ENCODE measurements around the gene ASS1.

The ASS1 gene

DNA sequence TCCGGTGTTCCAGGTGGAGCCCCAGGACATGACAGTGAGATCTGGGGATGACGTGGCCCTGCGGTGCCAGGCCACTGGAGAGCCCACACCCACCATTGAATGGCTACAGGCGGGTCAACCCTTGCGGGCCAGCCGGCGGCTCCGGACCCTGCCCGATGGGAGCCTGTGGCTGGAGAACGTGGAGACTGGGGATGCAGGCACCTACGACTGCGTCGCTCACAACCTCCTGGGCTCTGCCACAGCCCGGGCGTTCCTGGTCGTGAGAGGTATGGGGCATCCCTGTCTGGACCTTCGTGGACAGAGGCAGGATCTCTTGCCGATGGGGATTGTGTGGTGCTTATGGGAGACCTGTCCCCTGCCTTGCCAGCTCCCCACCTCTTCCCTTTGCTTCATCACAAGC, 26.0 kb upstream of the ASS1 start:
- DNase-seq (ENCODE audit: low read depth): no peak
- no peak overlapping the region for H3K4me3 ChIP-seq (ENCODE audit: control insufficient read depth, low read depth, low read length)
- TF ChIP-seq CTCF (conservative IDR thresholded peaks at IDR 0.05; ENCODE audit: control insufficient read depth, insufficient read depth, low read depth, low read length): no peak

GRCh38 chr9:130419521-130420035, 25.2 kb upstream of the ASS1 start:
- H3K4me3 ChIP-seq (ENCODE audit: control insufficient read depth, low read depth, low read length): no peak overlapping the region
- DNase-seq (ENCODE audit: low read depth): no peak
- TF ChIP-seq CTCF (conservative IDR thresholded peaks at IDR 0.05; ENCODE audit: control insufficient read depth, insufficient read depth, low read depth, low read length): no peak

GRCh38 chr9:130421154-130421801, 23.5 kb upstream of the ASS1 start:
- H3K4me3 ChIP-seq (ENCODE audit: control insufficient read depth, low read depth, low read length): no peak overlapping the region
- DNase-seq (ENCODE audit: low read depth): no peak
- no peak for TF ChIP-seq CTCF (conservative IDR thresholded peaks at IDR 0.05; ENCODE audit: control insufficient read depth, insufficient read depth, low read depth, low read length)

DNA sequence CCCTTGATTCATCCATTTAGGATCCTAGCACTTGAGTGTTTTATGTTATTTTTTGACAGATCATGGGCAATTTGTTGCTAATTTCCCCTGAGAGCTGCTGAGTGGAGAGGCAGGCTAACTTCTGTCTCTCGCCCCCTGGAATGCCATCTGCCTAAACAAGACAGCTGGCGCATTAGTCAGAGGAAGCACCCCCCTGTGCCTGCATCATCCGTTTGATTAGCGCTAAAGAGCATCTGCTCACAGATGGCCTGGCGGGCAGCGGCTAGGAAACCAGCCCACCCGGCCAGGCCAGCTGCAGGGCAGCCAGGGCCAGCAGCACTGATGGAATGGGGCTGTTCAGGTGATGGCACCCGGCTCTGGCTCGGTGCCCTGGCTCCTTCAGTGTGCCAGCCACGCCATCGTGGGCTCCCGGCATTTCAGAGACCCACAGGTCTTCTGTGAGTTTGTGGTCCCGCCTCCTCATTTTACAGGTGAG, 22.9 kb upstream of the ASS1 start:
- no peak overlapping the region for H3K4me3 ChIP-seq (ENCODE audit: control insufficient read depth, low read depth, low read length)
- peak; percentile 38 for DNase-seq (ENCODE audit: low read depth)
- no peak for TF ChIP-seq CTCF (conservative IDR thresholded peaks at IDR 0.05; ENCODE audit: control insufficient read depth, insufficient read depth, low read depth, low read length)

- no peak for TF ChIP-seq CTCF (conservative IDR thresholded peaks at IDR 0.05; ENCODE audit: control insufficient read depth, insufficient read depth, low read depth, low read length)
- no peak for DNase-seq (ENCODE audit: low read depth)
- no peak overlapping the region for H3K4me3 ChIP-seq (ENCODE audit: control insufficient read depth, low read depth, low read length)
Observed at GRCh38 chr9:130422546-130422945, 22.2 kb upstream of the ASS1 start.

- no peak for TF ChIP-seq CTCF (conservative IDR thresholded peaks at IDR 0.05; ENCODE audit: control insufficient read depth, insufficient read depth, low read depth, low read length)
- DNase-seq (ENCODE audit: low read depth): no peak
- H3K4me3 ChIP-seq (ENCODE audit: control insufficient read depth, low read depth, low read length): no peak overlapping the region
Observed at GRCh38 chr9:130423272-130423671, 21.5 kb upstream of the ASS1 start.
